GM10248 (cell line): ENCODE results near the gene LRRTM4.

Experiments
- CTCF ChIA-PET: fragments of 300-600 bp; sonication (Branson Sonifier 250); formaldehyde crosslinking; extraction: SDS; loops from one replicate; lab custom pipeline; 2021; ENCODE audit warnings: antibody characterized with exemption; lab: Yijun Ruan, JAX
- POLR2A ChIA-PET: fragments of 350-650 bp; sonication (Branson Sonifier 250); formaldehyde crosslinking; extraction: SDS; loops from one replicate; lab custom pipeline; 2020; ENCODE audit warnings: antibody characterized with exemption; lab: Yijun Ruan, JAX
- DNase-seq: peaks from one replicate; pipeline ENCODE4 v3.0.0; 2012; ENCODE audit errors: extremely low spot score
- TF ChIP-seq, protein P1 (sequence below): IDR thresholded peaks from 2 replicates; pipeline ENCODE4 v1.5.1; 2012; ENCODE audit warnings: mild to moderate bottlenecking, low read depth; ENCODE audit errors: extremely low read depth, missing control alignments, control extremely low read depth

The LRRTM4 gene

DNA sequence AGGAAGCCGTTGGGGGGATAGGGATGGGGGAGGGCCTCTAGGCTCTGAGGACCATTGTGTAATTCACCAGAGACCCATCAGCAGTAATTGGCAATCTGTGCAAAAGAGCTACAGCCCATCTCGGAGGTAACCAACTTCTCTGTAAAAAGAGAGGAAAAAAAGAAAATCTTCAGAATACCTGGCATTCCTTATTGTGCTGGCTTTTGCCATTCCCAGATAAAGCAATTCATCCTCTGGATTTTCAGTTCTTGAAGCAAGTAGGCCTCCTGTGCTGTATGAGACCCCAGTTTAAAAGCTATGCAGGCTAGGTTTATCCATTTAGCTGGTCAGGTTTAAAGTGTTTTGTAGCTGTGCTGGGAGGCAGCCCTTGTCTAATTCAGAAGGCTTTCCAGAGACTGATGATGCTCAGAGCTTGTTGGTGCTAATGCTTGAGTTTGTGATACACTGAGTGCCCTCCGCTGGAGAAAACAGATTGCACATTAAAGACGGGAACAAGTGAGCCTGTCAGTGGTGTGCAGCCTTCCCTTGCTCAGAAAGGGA lies at the start of gene LRRTM4:
Gene LRRTM4 (minus strand): TSS at position 446 of the 540 bp plus-strand sequence.
- ChIA-PET CTCF (no interaction called here), POLR2A (no interaction called here)
- no peak for DNase-seq
- TF ChIP-seq, protein P1, sequence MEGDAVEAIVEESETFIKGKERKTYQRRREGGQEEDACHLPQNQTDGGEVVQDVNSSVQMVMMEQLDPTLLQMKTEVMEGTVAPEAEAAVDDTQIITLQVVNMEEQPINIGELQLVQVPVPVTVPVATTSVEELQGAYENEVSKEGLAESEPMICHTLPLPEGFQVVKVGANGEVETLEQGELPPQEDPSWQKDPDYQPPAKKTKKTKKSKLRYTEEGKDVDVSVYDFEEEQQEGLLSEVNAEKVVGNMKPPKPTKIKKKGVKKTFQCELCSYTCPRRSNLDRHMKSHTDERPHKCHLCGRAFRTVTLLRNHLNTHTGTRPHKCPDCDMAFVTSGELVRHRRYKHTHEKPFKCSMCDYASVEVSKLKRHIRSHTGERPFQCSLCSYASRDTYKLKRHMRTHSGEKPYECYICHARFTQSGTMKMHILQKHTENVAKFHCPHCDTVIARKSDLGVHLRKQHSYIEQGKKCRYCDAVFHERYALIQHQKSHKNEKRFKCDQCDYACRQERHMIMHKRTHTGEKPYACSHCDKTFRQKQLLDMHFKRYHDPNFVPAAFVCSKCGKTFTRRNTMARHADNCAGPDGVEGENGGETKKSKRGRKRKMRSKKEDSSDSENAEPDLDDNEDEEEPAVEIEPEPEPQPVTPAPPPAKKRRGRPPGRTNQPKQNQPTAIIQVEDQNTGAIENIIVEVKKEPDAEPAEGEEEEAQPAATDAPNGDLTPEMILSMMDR: no peak

DNA sequence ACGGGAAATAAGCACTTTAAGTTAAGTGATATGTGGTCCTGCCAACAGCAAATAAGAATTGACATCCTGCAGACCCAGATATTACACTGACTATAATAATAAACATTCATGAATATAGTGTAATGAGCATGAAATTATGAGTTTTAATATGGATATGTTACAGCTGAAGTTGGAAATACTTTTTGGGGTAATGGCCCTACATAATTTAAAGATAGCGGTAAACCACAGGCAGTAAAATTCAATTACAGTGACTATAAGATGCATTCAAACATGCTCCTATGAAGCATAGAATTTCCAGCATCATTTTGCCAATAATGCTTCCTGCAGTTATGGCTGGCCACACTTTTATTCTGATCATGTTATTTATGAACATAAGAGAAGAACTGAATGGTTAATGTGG lies 49.4 kb upstream of the LRRTM4 start:
- DNase-seq: no peak
- TF ChIP-seq, protein P1: no peak
- ChIA-PET CTCF (no interaction called here), POLR2A (no interaction called here)

DNA sequence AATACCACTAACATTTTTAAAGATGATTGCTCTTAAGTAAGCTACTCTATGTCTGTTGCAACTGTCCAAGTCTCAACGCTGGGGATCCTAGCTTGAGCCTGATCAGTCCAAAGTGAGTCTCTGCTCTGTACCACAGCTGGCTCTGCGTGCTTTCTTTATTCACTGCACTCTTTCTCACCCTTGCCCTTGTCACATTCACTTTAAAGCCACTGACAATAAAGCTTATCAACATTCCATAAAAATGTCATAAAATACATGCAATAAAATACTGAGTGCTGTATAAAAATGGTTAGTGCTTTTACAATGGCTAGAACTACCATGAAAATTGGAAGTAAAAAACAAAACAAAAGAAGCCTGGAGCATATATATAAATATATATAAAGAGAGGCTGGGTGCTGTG lies 45.5 kb upstream of the LRRTM4 start:
- DNase-seq: no peak
- CTCF ChIA-PET: no interaction called here
- POLR2A ChIA-PET: no interaction called here
- TF ChIP-seq, protein P1: no peak

- TF ChIP-seq, protein P1: no peak
- CTCF ChIA-PET: no interaction called here
- POLR2A ChIA-PET: no interaction called here
- DNase-seq: no peak
Measured at GRCh38 chr2:77566582-77566981, 44.4 kb upstream of the LRRTM4 start.

DNA sequence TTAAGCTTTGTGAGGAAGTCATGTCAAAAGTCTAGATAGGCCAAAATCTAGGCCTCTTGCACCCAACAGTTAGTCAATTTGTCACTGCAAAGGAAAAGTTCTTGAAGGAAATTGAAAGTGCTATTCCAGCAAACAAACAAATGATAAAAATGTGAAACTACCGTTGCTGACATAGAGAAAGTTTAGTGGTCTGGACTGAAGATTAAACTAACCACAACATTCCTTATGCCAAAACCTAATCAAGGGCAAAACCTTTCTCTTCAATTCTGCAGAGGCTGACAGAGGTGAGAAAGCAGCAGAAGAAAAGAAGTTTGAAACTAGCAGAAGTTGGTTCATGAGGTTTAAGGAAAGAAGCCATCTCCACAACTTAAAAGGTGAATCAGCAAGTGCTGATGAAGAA lies 44.0 kb upstream of the LRRTM4 start:
- CTCF ChIA-PET: no interaction called here
- DNase-seq: no peak
- POLR2A ChIA-PET: no interaction called here
- TF ChIP-seq, protein P1: no peak

DNA sequence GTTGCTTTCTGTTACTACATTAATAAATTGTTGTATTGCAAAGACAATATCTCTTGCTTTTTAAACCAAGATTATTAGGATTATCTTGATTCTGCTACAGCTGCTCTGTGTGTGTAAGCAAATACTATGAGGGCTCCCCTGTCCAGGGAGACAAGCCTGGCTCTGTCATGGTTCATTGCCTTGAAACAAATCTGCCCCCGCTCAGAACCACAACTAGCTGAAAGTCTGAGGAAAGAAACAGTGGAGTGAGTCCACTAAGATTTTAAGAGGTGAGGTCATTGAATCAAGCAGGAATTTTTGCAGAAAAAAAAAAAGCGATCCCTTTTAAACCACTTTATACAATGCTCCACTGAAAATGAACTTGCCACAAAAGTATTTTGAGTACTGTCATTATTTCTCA lies 30.8 kb upstream of the LRRTM4 start:
- ChIA-PET CTCF (interaction anchor here (1.1 kb wide), 1 partner anchor 10 kb away, joined by 3 read pairs; no protein-coding TSS in a partner anchor), POLR2A (no interaction called here)
- no peak for DNase-seq
- TF ChIP-seq, protein P1: no peak
